Measurements from ENCODE around the gene BNIPL.

The BNIPL gene

DNA sequence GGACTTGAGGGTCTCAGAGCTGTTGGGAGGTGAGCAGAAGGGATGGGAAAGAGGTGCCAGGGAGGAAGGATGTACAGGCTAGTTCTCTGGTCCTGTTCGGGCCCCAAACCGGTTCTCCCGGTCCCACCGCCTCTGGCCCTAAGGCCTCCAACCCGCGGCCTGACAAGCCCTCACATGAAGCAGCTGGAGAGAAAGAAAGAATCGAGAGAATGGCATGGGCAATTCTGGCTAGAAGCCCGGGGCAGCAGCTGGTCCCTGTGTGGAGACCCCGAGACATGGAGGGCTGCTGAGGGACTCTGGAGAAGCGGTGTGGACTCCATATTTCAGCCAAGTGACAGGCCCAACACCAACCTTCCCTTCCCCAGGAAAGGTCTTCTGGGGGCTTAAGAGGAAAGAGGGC is 22.3 kb downstream of the BNIPL start:
- DNase-seq (ENCODE audit: low read depth) = no peak

DNA sequence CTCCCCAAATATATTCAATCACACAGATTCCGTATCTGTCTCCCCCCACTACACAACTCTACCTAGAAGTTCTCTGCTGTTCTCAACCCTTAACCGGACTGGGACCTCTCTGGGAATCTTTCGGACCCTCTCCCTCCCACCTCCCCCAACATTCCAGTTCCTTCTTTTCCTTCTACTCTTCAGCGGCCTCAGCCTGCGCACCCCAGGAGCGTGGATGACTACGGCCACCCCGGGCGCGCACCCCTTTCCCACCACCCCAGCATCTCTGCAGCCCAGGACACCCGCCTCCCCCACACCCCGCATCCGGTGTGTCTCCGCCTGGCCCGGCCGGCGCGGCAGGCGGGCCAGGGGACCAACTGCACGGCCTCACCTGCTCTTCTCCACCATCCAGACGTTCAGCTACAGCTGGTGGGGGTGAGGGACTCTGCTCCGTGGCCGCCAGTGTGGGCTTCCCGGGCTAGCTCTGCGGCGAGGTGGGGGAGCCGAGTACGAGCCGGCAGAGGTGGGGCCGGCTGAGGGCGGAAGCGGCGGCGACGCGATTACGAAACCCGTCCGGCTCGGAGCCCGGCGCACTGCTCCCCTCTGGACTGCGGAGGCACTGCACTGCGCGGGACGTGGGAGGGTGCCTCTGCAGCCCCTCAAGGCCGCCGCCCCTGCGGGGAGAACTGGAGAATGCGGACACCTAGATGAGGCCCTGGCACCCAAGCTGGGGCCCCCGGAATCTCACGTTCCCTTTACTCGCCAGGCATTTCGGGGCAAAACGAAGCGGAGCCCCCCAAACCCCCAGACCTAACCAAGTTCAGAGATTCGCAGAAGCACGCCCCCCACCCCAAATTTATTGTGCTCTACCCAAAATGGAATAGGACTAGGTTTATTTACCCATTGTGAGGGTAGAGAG is 23.0 kb downstream of the BNIPL start, which contains the start of gene CDC42SE1:
Gene CDC42SE1 (minus strand): TSS at position 514 of the 898 bp plus-strand sequence. CDS start 3,892 bp downstream, outside the sequence.
- peak; percentile 76 for DNase-seq (ENCODE audit: low read depth)

DNA sequence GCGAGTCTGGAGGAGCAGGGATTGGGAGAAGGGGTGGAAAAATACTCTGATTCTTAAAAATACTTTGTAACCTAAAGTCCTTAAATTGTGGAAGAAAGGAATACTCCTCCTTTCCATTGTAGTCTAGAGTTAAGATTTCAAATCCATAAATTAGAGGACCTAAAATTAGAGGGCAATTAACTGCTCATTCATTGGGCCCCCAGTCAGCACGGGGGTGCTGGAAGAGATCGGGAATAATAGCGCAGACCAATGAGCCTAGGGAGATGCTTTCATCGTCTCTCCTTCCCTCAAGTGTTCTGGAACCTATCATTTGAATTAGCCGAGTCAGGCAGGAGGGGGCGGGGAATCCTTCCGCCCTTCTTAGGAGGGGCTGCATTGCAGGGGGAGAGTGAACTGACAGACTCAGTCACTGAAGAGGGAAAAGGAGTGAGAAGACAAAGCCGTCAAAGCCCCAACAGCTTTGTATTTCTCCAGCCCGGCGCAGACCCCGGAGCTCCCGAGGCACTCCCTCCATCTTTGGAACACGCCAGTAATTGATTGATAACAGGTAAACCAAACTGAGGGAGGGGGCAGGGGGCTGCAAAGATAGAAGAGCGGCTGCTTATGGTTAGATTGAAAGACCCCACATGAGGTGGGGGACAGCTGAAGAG is 23.7 kb downstream of the BNIPL start, which contains the start of gene MLLT11:
Gene MLLT11 (plus strand): TSS at position 391 of the 650 bp plus-strand sequence. CDS start 6,828 bp downstream, outside the sequence.
- DNase-seq (ENCODE audit: low read depth) = no peak

DNA sequence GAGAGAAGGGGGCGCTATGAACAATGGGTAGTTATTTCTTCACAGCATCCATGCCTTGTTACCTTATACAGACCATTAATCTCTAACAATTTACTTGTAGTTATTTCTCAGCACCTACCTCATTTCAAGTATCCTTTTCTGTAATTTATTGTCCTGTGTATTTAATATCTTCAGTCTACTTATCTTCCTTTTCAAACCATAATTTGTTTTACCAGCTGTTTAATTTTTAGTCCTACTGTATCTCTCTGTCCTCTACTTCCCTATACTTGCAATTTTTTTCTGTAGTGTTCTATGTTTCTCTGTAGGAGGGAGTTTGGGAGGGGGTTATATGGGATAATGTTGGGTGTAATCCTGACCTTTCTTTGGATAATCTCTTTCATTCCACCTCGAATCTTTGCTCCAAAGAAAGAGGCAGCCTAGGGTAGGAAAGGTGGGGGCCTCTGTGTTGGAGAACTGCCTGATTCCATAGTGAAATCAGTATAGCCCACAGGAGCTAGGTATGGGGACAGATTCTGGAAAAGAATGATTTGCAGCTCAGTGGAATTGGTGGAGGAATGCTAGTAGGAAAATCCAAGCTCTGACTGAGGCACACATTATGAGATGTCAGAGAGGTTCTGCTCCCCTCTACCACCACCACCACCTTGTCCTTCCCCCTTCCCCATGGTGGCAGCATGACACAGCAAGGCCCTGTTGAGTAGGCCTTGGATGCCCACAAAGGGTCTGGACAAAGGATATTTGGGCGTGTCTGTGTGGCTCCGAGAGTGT is 24.5 kb downstream of the BNIPL start:
- DNase-seq (ENCODE audit: low read depth) = no peak

GRCh38 chr1:151061704-151062103 is 25.3 kb downstream of the BNIPL start:
- DNase-seq (ENCODE audit: low read depth) = no peak

DNA sequence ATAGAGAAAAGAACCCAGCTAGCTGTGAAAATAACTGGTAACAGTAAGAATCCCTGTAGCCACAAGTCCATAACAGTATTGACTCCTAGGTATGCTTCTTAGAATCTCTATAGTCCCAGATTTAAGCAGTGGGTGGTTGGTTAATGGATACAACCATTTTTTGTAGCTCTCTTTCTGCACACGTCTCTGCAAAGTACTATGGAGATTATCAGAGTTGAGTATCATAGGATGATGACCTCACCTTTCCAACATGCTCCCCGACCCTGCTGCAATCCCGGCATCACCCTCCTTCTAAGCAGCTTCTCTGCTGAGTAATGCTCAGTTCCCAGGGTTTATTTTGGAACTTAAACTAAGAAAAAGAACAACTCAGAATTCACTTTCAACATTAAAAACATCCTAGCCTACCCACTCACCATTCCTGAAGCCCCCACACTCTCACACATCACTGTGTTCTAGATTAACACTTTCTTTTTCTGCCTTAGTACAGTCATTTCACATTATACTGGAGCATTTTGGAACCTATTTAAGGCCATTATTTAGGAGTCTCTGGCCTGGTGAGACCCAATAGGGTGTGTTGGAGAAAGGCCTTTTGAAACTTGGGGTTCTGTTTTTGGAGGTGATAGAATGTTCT is 26.5 kb downstream of the BNIPL start:
- DNase-seq (ENCODE audit: low read depth) = no peak

GRCh38 chr1:151065089-151065645 is 28.8 kb downstream of the BNIPL start:
- DNase-seq (ENCODE audit: low read depth) = no peak

DNA sequence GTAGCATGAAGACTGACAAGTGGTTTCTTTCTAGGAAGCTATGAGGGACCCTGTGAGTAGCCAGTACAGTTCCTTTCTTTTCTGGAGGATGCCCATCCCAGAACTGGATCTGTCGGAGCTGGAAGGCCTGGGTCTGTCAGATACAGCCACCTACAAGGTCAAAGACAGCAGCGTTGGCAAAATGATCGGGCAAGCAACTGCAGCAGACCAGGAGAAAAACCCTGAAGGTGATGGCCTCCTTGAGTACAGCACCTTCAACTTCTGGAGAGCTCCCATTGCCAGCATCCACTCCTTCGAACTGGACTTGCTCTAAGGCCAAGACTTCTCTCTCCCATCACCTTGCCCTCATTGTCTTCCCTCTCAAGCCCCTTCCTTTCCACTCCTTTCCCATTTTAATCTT is 30.8 kb downstream of the BNIPL start:
- no peak for DNase-seq (ENCODE audit: low read depth)

- DNase-seq (ENCODE audit: low read depth) = no peak
Measured at GRCh38 chr1:151069103-151069486, 32.7 kb downstream of the BNIPL start.

GRCh38 chr1:151070474-151071276 is 34.3 kb downstream of the BNIPL start, which contains the start of gene GABPB2:
TSS of gene GABPB2 (plus strand) at chr1:151070761. CDS start at chr1:151088190, 17,429 bp downstream.
- DNase-seq (ENCODE audit: low read depth) = peak; percentile 81

DNA sequence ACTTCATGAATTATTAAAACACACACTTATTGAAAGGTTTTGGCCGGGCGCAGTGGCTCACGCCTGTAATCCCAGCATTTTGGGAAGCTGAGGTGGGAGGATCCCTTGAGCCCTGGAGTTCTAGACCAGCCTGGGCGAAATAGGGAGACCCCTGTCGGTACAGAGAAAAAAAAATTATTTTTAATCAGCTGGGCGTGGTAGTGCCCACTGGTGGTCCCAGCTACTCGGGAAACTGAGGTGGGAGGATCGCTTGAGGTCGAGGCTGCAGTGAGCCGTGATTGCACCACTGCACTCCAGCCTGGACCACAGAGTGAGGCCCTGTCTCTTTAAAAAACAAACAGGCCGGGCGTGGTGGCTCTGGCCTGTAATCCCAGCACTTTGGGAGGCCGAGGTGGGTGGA is 35.8 kb downstream of the BNIPL start:
- DNase-seq (ENCODE audit: low read depth) = no peak

DNA sequence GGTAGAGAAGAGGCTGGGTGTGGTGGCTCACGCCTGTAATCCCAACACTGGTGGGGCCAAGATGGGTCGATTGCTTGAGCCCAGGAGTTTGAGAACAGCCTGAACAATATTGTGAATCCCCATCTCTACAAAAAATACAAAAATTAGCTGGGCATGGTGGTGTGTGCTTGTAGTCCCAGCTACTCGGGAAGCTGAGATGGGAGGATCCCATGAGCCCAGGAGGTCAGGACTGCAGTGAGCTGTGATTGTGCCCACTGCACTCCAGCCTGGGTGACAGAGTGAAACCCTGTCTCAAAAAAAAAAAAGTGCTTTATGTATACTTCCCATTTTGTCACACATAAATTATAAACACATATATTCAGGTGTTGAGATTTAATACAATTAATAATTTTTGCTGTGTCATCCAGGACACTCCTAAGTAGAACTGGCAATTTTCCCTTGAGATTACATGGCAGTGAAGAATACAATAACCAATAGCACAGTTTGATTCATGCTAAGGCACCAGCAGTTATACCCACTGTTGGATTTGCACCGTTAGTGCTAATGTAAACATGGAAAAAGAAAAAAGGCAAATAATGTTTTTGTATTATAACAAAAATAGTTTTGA is 49.7 kb downstream of the BNIPL start:
- no peak for DNase-seq (ENCODE audit: low read depth)

Measured in activated T-helper 9 cell treated with anti-CD3 and anti-CD28 coated beads, Interleukin-2, amount 50 U/mL, for 16 hours (primary cell).